Smooth muscle cell of bladder (primary cell): Measurements from ENCODE around the gene CD8B2. TPM values are rescaled to one million over a fixed set of nuclear protein-coding genes. Genes with fewer than 3 reads are reported as not detected.

Experiments
- total RNA-seq: library from RNA; depleted of rRNA; stranded (reverse); fragments of >200 nt; gene quantifications from 2 replicates; pipeline ENCODE4 v1.2.3, GENCODE V29; 2014

The CD8B2 gene
- not detected in 2 replicates for total RNA-seq

GRCh38 chr2:106486551-106487385 is at the start of gene CD8B2:
Gene CD8B2, plus strand, starts transcription at chr2:106487364. Its CDS starts 63 bp downstream, at chr2:106487427.

DNA sequence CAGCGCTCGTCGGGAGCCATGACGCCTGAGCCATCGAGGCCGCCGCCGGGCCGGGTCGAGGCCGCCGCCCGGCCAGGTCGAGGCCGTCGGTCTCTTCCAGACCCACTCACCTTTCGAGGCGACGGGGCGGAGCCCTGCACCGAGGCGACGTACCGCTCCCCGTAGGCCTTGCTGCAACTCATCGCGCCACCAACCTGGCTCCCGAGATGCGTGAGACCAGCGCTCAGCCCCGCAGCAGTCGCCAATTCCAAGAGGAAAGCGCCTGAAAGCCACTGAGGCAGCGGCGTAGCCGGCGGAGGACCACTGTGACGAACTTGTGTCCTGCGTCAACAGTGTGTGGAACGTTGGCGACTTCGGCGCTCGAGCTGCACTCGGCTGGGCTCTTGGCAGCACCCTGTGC is 19.1 kb upstream of the CD8B2 start, which contains the start of gene RGPD3:
Gene RGPD3 (minus strand): TSS at position 307 of the 400 bp plus-strand sequence. CDS start 125 bp downstream, at position 182.

Other genes starting within 250 kb of the CD8B2 start
- 0.09 and 0.14 TPM in 2 replicates for gene RGPD3, start 19.0 kb upstream of the CD8B2 start, total RNA-seq